OCI-LY7 (cell line): ENCODE data around the gene CACNB2. TPM values are rescaled to one million over a fixed set of nuclear protein-coding genes. Genes with fewer than 3 reads are reported as not detected.
"Not testable (repeated sequence)": the region's sequence is repeated elsewhere in the genome, so short reads cannot be mapped to it uniquely, and the experiment has no call there.

ENCODE experiments used
- BruUV-seq: library from RNA; stranded (reverse); fragments of 400-500 nt; replicated peaks from 2 replicates; lab custom pipeline; 2021; lab: Mats Ljungman, UMichigan
- CTCF ChIA-PET: fragments of 300-600 bp; sonication (Branson Sonifier 250); formaldehyde crosslinking; loops from one replicate; lab custom pipeline; 2022; ENCODE audit warnings: antibody characterized with exemption; ENCODE audit not compliant: unreplicated experiment; lab: Charles Lee
- POLR2A ChIA-PET: fragments of 300-600 bp; sonication (Branson Sonifier 250); formaldehyde crosslinking; loops from one replicate; lab custom pipeline; 2022; ENCODE audit warnings: antibody characterized with exemption; lab: Charles Lee
- DNase-seq: peaks from one replicate; pipeline ENCODE4 v3.0.0-alpha.2; 2015; ENCODE audit warnings: low spot score
- H2AFZ ChIP-seq: fragments of 200-600 bp; sonication (generic), shearing (Covaris generic); 2 replicates; pipeline ENCODE4 v1.6.1; 2014; ENCODE audit warnings: mild to moderate bottlenecking, antibody characterized with exemption, low read length, moderate library complexity
- H3K27ac ChIP-seq: fragments of 200-600 bp; sonication (generic); 2 replicates; pipeline ENCODE4 v1.5.1; 2014; ENCODE audit warnings: mixed run types, low read depth, mild to moderate bottlenecking, moderate library complexity, low read length, inconsistent platforms; ENCODE audit not compliant: poor library complexity, severe bottlenecking
- H3K36me3 ChIP-seq: fragments of 200-600 bp; sonication (generic); 2 replicates; pipeline ENCODE4 v1.6.1; 2014; ENCODE audit warnings: mild to moderate bottlenecking, antibody characterized with exemption, low read length, moderate library complexity, mixed read lengths; ENCODE audit not compliant: insufficient read depth
- H3K4me1 ChIP-seq: fragments of 200-600 bp; sonication (generic); 2 replicates; pipeline ENCODE4 v1.5.1; 2014; ENCODE audit warnings: mild to moderate bottlenecking, low read length; ENCODE audit not compliant: insufficient read depth, poor library complexity, severe bottlenecking
- H3K4me2 ChIP-seq: fragments of 200-600 bp; sonication (generic); 2 replicates; pipeline ENCODE4 v1.6.1; 2014; ENCODE audit warnings: mild to moderate bottlenecking, low read length
- H3K4me3 ChIP-seq: fragments of 200-600 bp; sonication (generic); 2 replicates; pipeline ENCODE4 v1.5.1; 2014; ENCODE audit warnings: mild to moderate bottlenecking, low read depth, low read length; ENCODE audit not compliant: poor library complexity, severe bottlenecking
- H3K79me2 ChIP-seq: fragments of 200-600 bp; sonication (generic); 2 replicates; pipeline ENCODE4 v1.6.1; 2016; ENCODE audit warnings: low read depth, mild to moderate bottlenecking, low read length, moderate library complexity, mixed read lengths; ENCODE audit not compliant: insufficient read depth
- H3K9me2 ChIP-seq: fragments of 200-600 bp; sonication (generic); 2 replicates; pipeline ENCODE4 v1.6.1; 2016; ENCODE audit warnings: mild to moderate bottlenecking, low read length, mixed read lengths; ENCODE audit not compliant: insufficient read depth
- H3K9me3 ChIP-seq: fragments of 200-600 bp; sonication (generic); 2 replicates; pipeline ENCODE4 v1.6.1; 2014; ENCODE audit warnings: mild to moderate bottlenecking, mixed run types, low read length, mixed read lengths
- H4K20me1 ChIP-seq: fragments of 200-600 bp; sonication (generic); 2 replicates; pipeline ENCODE4 v1.6.1; 2014; ENCODE audit warnings: mild to moderate bottlenecking, antibody characterized with exemption, low read length, moderate library complexity, mixed read lengths; ENCODE audit not compliant: insufficient read depth
- EZH2phosphoT487 ChIP-seq: fragments of 200-600 bp; sonication (generic); IDR thresholded peaks from 2 replicates; pipeline ENCODE4 v1.6.1; 2018; ENCODE audit warnings: low read depth, borderline replicate concordance, mild to moderate bottlenecking, mixed run types, antibody characterized with exemption, low read length, moderate library complexity, mixed read lengths
- intact Hi-C: fragments of 100-400 bp; cut with micrococcal nuclease; formaldehyde crosslinking; loops from one replicate; pipeline ENCODE4 v1.10.0; 2022; ENCODE audit not compliant: unreplicated experiment
- total RNA-seq, 2 experiments: library from RNA; depleted of rRNA in 1 of 2; stranded (reverse); fragments of >200 nt in 1 of 2; shearing (Covaris generic) in 1 of 2; gene quantifications; 2 replicates each; pipeline ENCODE4 v1.2.3, GENCODE V29; 2014 to 2022
- TF ChIP-seq, protein P1 (sequence below): fragments of 200-600 bp; sonication (generic); conservative IDR thresholded peaks from 2 replicates; pipeline ENCODE4 v1.5.1; 2014; ENCODE audit warnings: mild to moderate bottlenecking, antibody characterized with exemption, low read length, moderate library complexity, mixed read lengths

CACNB2 gene
- total RNA-seq, 2 experiments from 2014 or later, result not detected

DNA sequence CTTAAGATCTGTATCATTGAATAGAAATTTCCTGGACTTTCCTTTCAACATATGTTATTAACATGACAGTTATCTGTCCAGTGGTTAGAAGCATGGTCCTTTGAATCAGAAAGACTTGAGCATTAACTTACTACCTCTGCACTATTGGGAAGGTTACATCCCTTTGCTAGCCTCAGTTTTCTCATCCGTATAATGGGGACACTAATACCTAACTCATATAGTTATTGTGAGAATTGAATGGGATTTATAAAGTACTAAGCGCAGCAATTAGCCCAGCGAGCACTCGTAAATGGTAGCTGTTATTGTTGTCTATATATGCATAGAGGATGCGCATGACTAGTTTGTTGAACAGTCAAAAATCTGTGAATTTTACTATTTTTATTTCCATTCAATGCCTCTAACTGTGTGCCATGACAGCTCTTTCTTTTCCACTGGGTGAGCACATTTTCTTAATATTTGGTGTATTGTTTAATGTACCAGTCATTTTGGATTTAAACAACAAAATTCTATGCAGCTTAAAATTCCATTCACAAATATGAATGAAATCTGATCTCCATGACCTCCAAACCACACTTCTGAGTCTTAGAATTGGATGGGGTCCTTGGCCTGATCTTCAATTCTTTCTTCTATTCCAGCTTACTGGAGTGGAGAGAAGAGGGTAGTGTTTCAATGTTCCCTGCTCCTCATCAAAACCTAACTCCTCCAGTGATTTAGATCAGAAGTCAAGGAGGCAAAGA is 65.0 kb downstream of the CACNB2 start:
- Histone ChIP-seq H3K27ac (no peak overlapping the region), H4K20me1 (no peaks in the 10 kb centered on the region), H3K36me3 (no peaks in the 10 kb centered on the region), H2AFZ (no peak overlapping the region), H3K9me3 (no peaks in the 10 kb centered on the region), H3K9me2 (no peaks in the 10 kb centered on the region), H3K4me3 (no peak overlapping the region), H3K4me1 (no peaks in the 10 kb centered on the region), H3K79me2 (no peaks in the 10 kb centered on the region), H3K4me2 (no peak overlapping the region)
- ChIA-PET POLR2A (interaction anchor here (0.6 to 1.1 kb wide), 2 partner anchors 11 to 409 kb away, joined by 3 read pairs; no protein-coding TSS in a partner anchor), CTCF (no interaction called here)
- BruUV-seq, result no TSS peak
- DNase-seq, result no peak
- no peak for TF ChIP-seq EZH2phosphoT487
- TF ChIP-seq, protein P1, sequence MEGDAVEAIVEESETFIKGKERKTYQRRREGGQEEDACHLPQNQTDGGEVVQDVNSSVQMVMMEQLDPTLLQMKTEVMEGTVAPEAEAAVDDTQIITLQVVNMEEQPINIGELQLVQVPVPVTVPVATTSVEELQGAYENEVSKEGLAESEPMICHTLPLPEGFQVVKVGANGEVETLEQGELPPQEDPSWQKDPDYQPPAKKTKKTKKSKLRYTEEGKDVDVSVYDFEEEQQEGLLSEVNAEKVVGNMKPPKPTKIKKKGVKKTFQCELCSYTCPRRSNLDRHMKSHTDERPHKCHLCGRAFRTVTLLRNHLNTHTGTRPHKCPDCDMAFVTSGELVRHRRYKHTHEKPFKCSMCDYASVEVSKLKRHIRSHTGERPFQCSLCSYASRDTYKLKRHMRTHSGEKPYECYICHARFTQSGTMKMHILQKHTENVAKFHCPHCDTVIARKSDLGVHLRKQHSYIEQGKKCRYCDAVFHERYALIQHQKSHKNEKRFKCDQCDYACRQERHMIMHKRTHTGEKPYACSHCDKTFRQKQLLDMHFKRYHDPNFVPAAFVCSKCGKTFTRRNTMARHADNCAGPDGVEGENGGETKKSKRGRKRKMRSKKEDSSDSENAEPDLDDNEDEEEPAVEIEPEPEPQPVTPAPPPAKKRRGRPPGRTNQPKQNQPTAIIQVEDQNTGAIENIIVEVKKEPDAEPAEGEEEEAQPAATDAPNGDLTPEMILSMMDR, result no peak
- intact Hi-C loops, result no loop called here

DNA sequence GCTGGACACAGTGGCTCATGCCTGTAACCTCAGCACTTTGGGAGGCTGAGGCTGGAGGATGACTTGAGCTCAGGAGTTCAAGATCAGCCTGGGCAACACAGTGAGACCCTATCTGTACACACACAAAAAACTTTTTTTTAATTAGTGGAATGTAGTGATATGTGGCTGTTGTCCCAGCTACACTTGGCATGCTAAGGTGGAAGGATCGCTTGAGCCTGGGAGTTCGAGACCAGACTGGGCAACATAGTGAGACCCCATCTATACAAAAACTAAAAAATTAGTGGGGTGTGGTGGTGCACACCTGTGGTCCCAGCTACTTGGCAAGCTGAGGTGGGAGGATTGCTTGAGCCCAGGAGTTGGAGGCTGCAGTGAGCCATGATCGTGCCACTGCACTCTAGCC is 68.0 kb downstream of the CACNB2 start:
- H4K20me1 ChIP-seq, H3K27ac ChIP-seq, H3K4me2 ChIP-seq, H3K4me3 ChIP-seq, H3K79me2 ChIP-seq, H3K9me2 ChIP-seq, BruUV-seq, H2AFZ ChIP-seq, H3K36me3 ChIP-seq, DNase-seq, CTCF ChIA-PET, H3K4me1 ChIP-seq, intact Hi-C loops, H3K9me3 ChIP-seq: not testable (repeated sequence)
- POLR2A ChIA-PET, result interaction anchor here (0.6 kb wide), 1 partner anchor 102 kb away, joined by 5 read pairs; no protein-coding TSS in a partner anchor

DNA sequence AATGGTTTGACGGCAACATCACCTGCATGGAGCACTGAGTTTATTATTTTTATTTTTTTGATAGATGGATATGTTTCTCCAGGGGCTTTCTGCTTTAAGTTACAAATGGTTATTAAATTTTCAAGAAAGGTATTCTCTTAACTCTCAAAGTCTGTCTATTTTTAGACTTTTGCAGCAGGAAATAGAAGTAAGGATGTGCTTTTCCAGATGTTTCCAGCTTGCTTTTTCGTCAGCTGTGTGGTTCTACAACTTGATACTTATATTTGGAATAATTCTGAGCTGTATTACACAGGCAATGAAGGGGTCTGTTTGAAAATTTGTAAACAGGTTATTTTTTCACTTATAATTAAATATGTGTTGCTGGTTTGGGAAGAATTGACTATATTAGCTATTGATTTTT is 69.0 kb downstream of the CACNB2 start:
- H3K36me3 ChIP-seq, result no peaks in the 10 kb centered on the region
- no peak for DNase-seq
- CTCF ChIA-PET, result no interaction called here
- no peak overlapping the region for H2AFZ ChIP-seq
- intact Hi-C loops, result no loop called here
- no peaks in the 10 kb centered on the region for H3K79me2 ChIP-seq
- no peaks in the 10 kb centered on the region for H3K9me3 ChIP-seq
- H3K9me2 ChIP-seq, result no peaks in the 10 kb centered on the region
- H4K20me1 ChIP-seq, result no peaks in the 10 kb centered on the region
- BruUV-seq, result no TSS peak
- TF ChIP-seq EZH2phosphoT487, result no peak
- H3K27ac ChIP-seq, result no peak overlapping the region
- POLR2A ChIA-PET, result no interaction called here
- H3K4me3 ChIP-seq, result no peak overlapping the region
- no peaks in the 10 kb centered on the region for H3K4me1 ChIP-seq
- H3K4me2 ChIP-seq, result no peak overlapping the region
